Activated naive CD4-positive, alpha-beta T cell treated with anti-CD3 and anti-CD28 coated beads, Interleukin-2, amount 50 U/mL, for 72 hours (primary cell): Measurements from ENCODE around the gene RSPH4A. TPM values are rescaled to one million over a fixed set of nuclear protein-coding genes. Genes with fewer than 3 reads are reported as not detected.
"Not testable (repeated sequence)": the region's sequence is repeated elsewhere in the genome, so short reads cannot be mapped to it uniquely, and the experiment has no call there.

Experiments used
- ATAC-seq, 2 donors: fragments of 150-1000 bp; cut with Tn5 transposase; 2 replicates each; pipeline ENCODE4 v1.10.0; 2021; ENCODE audit warnings: mild to moderate bottlenecking in 2 of 2, moderate library complexity in 2 of 2
- DNase-seq, 2 donors: peaks; one replicate each; pipeline ENCODE4 v3.0.0; 2021 to 2022; ENCODE audit warnings: low spot score in 2 of 2
- H3K27ac Mint-ChIP-seq, 2 donors: one replicate each; pipeline ENCODE4 v1.8.0; 2022; ENCODE audit warnings: mild to moderate bottlenecking in 2 of 2, mixed read lengths in 2 of 2
- H3K36me3 Mint-ChIP-seq, 2 donors: one replicate each; pipeline ENCODE4 v1.8.0; 2022; ENCODE audit warnings: mixed read lengths in 2 of 2
- H3K9me3 Mint-ChIP-seq, 2 donors: one replicate each; pipeline ENCODE4 v1.8.0; 2022; ENCODE audit warnings: mixed read lengths in 2 of 2
- total RNA-seq, 2 donors: library from RNA; stranded (reverse); gene quantifications; one replicate each; pipeline ENCODE4 v1.2.3, GENCODE V29; 2022

The RSPH4A gene
- under 1 TPM in 1 of 2 donors, not detected in 1; 0.12 TPM for total RNA-seq

- Mint-ChIP-seq H3K9me3 (no peaks in the 10 kb centered on the region), H3K36me3 (no peaks in the 10 kb centered on the region), H3K27ac (peak within 1 kb of the TSS; percentile 20 to 37)
- peak; percentile 59 to 71 for DNase-seq
- peak; percentile 97 for ATAC-seq
Measured at GRCh38 chr6:116615937-116616736, at the start of gene RSPH4A. Gene RSPH4A, plus strand, starts transcription at chr6:116616479. Its CDS starts 145 bp downstream, at chr6:116616624.

DNA sequence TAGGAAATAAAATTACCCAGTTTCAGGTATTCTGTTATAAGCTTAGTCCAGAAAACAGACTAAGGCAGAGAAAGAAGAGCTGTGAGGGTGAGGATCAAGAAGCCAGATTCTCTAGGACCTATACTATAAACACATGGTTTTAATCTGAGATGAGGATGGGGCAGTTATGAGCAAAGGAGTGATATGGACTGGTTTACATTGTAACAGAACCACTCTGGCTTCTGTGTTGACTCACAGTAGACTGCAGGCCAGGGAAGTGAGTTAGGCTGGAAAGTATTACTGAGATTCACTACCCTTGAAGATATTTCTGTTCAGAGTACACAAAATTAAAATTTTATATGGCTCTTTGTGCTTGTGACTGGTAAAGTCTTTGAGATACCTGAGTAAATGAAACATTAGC lies 48.2 kb upstream of the RSPH4A start:
- ATAC-seq (no peak), DNase-seq (no peak)
- Mint-ChIP-seq H3K36me3 (peaks cover 6% of the 10 kb centered on the region in 2 donors), H3K27ac (no peak overlapping the region), H3K9me3 (no peaks in the 10 kb centered on the region)

- no peak for DNase-seq
- ATAC-seq = no peak
- no peaks in the 10 kb centered on the region for H3K9me3 Mint-ChIP-seq
- no peak overlapping the region for H3K27ac Mint-ChIP-seq
- peaks cover 6 to 8% of the 10 kb centered on the region in 2 donors for H3K36me3 Mint-ChIP-seq
Measured at GRCh38 chr6:116568821-116569755, 47.2 kb upstream of the RSPH4A start.

DNA sequence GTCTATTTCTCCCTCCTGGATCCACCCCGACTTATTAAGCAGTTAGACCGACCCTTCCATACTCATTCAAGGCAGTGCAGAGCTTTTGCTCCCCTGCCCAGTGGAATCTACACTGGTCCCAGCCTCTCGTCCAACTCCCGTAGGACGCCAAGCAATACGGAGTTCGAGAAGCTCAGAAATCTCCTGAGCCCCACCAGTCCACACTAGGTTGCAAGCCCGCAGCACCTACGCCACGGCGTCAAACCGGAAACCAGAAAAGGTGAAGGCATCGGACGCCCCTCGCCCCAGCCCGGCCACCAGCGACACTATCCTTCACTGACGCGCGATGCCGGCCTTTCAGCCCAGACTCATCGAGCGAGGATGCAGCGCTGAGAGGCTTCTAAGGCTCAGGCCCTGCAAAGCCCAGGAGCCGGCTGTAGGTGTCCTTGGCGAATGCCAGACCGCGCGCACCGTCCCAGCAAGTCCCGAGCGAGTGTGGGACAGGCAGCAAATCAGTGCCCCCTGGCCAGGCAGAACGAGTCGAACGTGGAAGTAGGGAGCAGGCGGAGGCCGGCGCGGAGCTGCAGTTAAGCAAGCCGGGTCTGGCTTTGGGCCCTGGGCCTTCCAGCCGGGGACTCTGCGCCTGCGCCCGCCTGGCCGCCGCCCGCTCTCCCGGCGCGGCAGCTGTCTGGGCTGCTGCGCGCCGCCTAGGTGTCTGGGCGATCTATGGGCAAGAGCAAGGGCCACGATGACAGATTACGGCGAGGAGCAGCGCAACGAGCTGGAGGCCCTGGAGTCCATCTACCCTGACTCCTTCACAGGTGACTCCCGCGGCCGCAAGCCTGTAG lies 45.2 kb upstream of the RSPH4A start, which contains the start of gene RWDD1:
RWDD1 (plus strand) TSS at position 649 of the 827 bp plus-strand sequence; CDS start at position 728, 79 bp downstream.
- Mint-ChIP-seq H3K9me3 (no peaks in the 10 kb centered on the region), H3K27ac (peak within 1 kb of the TSS; percentile 95 to 100), H3K36me3 (peaks cover 6 to 12% of the 10 kb centered on the region in 2 donors)

GRCh38 chr6:116571683-116572000 lies 44.6 kb upstream of the RSPH4A start:
- Mint-ChIP-seq H3K9me3 (no peaks in the 10 kb centered on the region), H3K27ac (peak overlapping the region; percentile 95 to 99), H3K36me3 (peaks cover 6 to 12% of the 10 kb centered on the region in 2 donors)
- DNase-seq = no peak
- ATAC-seq = no peak

More for the DNA sequence above, 45.2 kb upstream of the RSPH4A start, which contains the start of gene RWDD1:
- peak; percentile 91 to 96 for DNase-seq
- peak; percentile 85 to 96 for ATAC-seq

DNA sequence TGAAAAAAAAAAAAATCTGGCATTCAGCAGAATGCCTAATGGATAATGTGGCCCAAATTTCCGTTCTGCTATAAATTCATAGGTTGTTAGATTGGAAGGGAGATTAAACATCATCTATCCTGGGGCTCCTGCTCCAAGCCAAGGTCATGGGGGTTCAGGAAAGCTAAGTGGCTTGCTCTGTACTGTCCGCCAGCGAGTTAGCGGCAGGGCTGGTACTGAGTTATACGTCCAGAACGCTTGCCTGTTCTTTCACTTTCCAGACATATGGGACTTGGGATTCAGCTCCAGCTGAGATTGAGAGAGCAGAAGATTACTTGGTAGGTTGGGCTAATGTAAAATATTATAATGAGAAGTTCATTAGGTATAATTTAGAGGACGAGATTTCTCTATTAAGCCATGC lies 44.1 kb upstream of the RSPH4A start:
- DNase-seq (peak in 1 of 2 donors; percentile 18), ATAC-seq (peak in 1 of 2 donors; percentile 24)
- Mint-ChIP-seq H3K9me3 (no peaks in the 10 kb centered on the region), H3K36me3 (peaks cover 6 to 12% of the 10 kb centered on the region in 2 donors), H3K27ac (peak overlapping the region; percentile 95 to 99)

DNA sequence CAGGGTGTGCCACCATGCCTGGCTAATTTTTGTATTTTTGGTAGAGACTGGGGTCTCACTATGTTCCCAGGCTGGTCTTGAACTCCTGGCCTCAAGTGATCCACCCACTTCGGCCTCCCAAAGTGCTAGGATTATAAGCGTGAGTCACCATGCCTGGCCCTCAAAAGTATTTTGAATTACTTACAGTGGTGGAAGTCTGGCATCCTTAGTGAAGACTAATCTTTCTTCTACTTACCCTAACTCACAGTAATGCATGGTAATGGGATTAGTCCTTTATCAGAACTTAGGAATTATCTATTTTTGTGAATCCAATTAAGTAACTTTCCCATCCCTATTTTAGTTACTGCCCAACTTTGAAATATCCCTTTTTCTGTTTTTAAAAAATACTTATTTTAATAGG lies 41.1 kb upstream of the RSPH4A start:
- ATAC-seq = no peak
- no peaks in the 10 kb centered on the region for H3K9me3 Mint-ChIP-seq
- peaks cover 6 to 12% of the 10 kb centered on the region in 2 donors for H3K36me3 Mint-ChIP-seq
- no peak for DNase-seq
- no peak overlapping the region for H3K27ac Mint-ChIP-seq

GRCh38 chr6:116577486-116577885 lies 38.8 kb upstream of the RSPH4A start:
- Mint-ChIP-seq H3K27ac (no peak overlapping the region), H3K9me3 (no peaks in the 10 kb centered on the region), H3K36me3 (peaks cover 0 to 6% of the 10 kb centered on the region in 2 donors)
- ATAC-seq (no peak), DNase-seq (no peak)

GRCh38 chr6:116578335-116578734 lies 37.9 kb upstream of the RSPH4A start:
- H3K36me3 Mint-ChIP-seq = peaks cover 0 to 6% of the 10 kb centered on the region in 2 donors
- H3K27ac Mint-ChIP-seq = no peak overlapping the region
- ATAC-seq = no peak
- no peak for DNase-seq
- H3K9me3 Mint-ChIP-seq = no peaks in the 10 kb centered on the region

DNA sequence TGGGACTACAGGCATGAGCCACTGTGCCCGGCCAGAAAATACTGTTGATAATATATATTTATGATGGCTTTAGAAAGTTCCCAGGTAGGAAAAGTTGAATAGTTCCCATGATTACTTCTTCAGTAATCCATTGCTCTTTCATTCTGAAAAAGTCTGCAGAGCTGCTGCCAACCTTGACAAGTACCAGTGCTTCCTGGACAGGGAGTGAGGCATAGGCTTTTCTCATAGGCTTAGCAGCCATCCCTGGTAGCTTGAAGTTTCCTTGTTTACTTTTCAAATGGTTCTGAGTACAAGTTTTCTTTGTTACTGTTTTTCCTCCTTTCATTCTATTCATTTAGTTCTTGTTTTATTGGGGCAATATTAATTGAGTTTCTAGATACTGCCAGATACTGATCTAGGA lies 37.1 kb upstream of the RSPH4A start:
- no peak overlapping the region for H3K27ac Mint-ChIP-seq

DNA sequence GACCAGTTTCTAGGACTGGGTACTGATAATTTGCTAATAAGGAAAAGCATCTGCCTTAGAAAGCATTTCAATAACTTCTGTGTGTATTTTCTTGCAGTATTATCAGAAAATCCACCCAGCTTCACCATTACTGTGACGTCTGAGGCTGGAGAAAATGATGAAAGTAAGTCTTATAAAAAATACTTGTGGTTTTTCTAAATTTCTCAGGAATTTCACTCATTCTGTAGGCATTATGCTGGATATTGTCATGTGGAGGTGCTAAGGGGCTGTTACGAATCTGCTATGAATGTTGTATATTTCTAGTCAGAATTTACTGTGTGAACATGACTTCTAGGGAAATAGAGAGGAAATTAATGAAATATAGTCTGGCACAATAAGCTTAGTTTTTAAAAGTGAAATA lies 36.1 kb upstream of the RSPH4A start:
- Mint-ChIP-seq H3K36me3 (no peaks in the 10 kb centered on the region), H3K27ac (no peak overlapping the region), H3K9me3 (no peaks in the 10 kb centered on the region)
- ATAC-seq (no peak), DNase-seq (no peak)

More for the DNA sequence above, 37.1 kb upstream of the RSPH4A start:
- ATAC-seq = no peak
- Mint-ChIP-seq H3K9me3 (no peaks in the 10 kb centered on the region), H3K36me3 (peaks cover 0 to 3% of the 10 kb centered on the region in 2 donors)
- DNase-seq = no peak

GRCh38 chr6:116586276-116586675 lies 30.0 kb upstream of the RSPH4A start:
- no peak for DNase-seq
- H3K36me3 Mint-ChIP-seq = peaks cover 6 to 11% of the 10 kb centered on the region in 2 donors
- H3K27ac Mint-ChIP-seq = no peak overlapping the region
- no peak for ATAC-seq
- no peaks in the 10 kb centered on the region for H3K9me3 Mint-ChIP-seq

DNA sequence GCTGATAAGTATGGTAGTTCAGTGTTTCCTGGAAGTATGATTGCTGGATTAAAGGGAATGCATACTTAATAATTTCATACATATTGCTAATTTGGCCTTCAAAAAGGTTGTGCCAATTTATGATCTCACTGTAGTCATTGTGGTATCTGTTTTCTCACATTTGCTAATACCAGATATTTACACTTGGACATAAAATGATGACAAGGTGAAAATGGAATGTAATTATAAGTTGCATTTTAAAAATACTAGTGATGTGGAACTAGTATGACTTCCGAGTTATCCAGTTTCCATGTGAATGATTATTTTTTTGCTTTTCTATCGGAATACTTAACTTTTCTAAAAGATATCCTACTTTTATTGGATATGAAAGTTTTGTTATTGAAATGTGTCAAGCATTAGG lies 29.5 kb upstream of the RSPH4A start:
- H3K36me3 Mint-ChIP-seq = peaks cover 6 to 15% of the 10 kb centered on the region in 2 donors
- DNase-seq (no peak), ATAC-seq (no peak)
- no peaks in the 10 kb centered on the region for H3K9me3 Mint-ChIP-seq
- no peak overlapping the region for H3K27ac Mint-ChIP-seq

GRCh38 chr6:116595247-116595646 lies 21.0 kb upstream of the RSPH4A start:
- Mint-ChIP-seq H3K9me3 (no peaks in the 10 kb centered on the region), H3K27ac (no peak overlapping the region), H3K36me3 (peaks cover 25% of the 10 kb centered on the region in 2 donors)
- DNase-seq (no peak), ATAC-seq (no peak)

DNA sequence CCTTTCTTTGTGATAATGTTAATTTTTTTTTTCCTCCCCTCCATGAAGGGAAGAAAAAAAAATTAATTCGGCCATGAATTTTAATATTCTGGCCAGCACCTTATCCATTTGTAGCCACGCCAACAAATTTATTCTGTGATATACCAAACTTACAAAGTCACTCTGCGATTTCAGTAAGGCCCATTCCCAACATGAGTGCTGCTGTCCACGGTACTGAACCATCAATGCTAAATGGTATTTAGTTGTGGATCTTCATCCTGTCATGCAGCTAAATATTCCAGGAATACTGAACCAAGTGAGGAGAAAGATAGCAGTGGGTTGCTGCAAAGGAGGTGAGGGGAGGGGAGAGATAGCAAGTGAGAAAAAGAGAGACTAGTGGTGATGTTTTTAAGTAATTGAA lies 19.5 kb upstream of the RSPH4A start:
- peaks cover 24 to 25% of the 10 kb centered on the region in 2 donors for H3K36me3 Mint-ChIP-seq
- no peak for DNase-seq
- ATAC-seq = no peak
- H3K9me3 Mint-ChIP-seq = no peaks in the 10 kb centered on the region
- no peak overlapping the region for H3K27ac Mint-ChIP-seq

GRCh38 chr6:116603916-116604315 lies 12.4 kb upstream of the RSPH4A start:
- not testable (repeated sequence) for DNase-seq, ATAC-seq, H3K27ac Mint-ChIP-seq
- H3K36me3 Mint-ChIP-seq = peaks cover 19 to 25% of the 10 kb centered on the region in 2 donors
- H3K9me3 Mint-ChIP-seq = peaks cover 5 to 11% of the 10 kb centered on the region in 2 donors
